Fibroblast of skin of right quadriceps (primary cell): ENCODE results near the gene NCKAP5.
A peak's percentile ranks its signal among the peaks of the same experiment; 100 is the strongest.
"Not testable (repeated sequence)": the region's sequence is repeated elsewhere in the genome, so short reads cannot be mapped to it uniquely, and the experiment has no call there.

Experiments
- DNase-seq: peaks from one replicate; pipeline ENCODE4 v3.0.0-alpha.2; 2013

The NCKAP5 gene

DNA sequence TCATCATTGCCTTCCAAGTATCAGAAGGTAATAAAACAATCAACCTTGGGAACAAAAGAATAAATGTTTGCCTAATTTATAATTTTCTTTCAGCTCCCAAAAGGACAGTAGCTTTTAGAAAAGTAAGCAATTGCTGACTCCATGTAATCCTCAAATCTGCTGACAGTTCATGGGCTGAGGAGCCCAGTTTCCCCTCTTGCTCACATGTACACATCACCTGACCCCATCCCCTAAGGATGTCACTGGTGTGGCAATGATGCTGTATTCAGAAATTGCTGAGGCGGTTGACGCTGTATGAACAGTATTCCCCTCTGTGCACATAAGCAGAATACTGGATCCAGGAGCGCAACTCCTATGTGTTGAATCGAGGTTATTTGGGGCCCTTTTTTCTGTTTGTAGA is 842.1 kb downstream of the NCKAP5 start:
- no peak for DNase-seq

DNA sequence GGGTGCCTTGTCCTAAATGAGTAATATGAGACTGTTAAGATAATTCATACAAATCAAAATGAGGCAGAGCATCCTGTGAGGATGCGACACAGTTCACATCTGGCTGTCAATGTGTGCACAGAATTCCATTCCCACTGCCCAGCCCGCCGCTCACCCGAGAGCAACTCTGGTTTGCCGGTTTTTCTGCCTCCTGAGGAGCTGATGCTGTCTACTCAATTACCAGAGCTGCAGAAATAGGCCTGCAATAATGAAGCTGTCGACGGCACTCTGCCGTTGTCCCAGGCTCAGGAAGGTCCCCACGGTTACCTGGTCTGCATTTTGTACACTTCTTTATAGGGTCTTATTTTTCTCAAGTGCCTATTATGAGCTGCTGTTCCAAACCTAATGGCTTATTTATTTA is 842.5 kb downstream of the NCKAP5 start:
- DNase-seq: no peak

DNA sequence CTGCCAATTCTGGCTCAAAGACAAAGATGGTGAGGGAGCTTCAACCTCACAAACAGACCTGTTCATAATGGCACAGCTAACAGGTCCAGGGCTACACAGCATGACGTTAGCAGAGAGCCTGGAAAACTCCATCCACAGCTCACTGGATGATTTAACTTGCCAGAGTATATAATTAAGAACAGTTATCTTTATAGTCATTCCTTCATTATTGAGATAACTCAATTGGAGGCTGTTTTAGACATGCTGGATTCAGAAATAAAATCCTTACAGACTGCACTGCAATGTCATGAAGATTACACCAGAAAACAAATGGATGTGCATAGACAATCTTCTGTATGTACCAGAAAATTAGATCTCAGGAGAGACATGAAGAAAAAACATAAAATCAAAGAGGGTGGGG is 843.1 kb downstream of the NCKAP5 start:
- no peak for DNase-seq

- DNase-seq: peak; percentile 27
Measured at GRCh38 chr2:132721938-132722337, 846.3 kb downstream of the NCKAP5 start.

GRCh38 chr2:132720393-132720792 is 847.9 kb downstream of the NCKAP5 start:
- DNase-seq: no peak

DNA sequence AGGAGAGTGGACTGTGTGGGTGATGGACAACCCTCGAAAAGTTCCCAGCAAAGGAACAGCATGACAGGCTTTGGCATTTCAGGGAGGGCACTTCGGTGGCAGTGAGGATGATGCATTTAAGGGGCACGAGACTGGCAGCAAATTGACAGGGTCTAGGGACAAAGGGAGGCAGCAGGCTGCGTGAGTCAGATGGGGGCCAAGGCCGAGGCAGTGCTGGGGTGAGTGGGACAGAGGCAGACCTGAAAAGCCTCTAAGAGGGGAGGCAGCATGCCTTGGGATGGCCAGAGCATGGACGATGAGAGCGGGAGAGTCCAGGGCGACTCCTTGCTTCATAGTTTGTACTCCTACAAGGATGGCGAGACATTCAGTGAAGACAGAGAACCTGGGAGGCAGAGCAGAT is 848.8 kb downstream of the NCKAP5 start:
- DNase-seq: no peak

DNA sequence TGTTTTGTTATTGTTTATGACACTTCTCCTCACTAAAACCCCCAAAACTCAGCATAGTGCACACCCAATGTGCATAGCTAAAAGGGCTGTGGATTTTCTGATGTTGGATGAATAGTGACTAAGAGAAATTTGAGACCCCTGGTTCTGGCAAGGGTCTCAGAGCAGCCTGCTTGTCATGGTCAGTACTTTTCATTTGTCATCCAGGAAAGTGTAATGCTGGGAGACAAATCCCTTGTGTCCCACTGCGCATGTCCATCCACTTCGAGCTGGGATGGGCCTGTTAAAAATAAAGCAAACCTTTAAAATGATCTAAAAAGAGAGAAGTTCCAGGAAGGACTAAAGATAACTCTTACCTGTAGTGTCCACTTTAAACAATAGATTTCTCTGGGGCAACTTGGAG is 851.3 kb downstream of the NCKAP5 start:
- no peak for DNase-seq

GRCh38 chr2:132715386-132716351 is 852.6 kb downstream of the NCKAP5 start:
- peak; percentile 30 for DNase-seq

DNA sequence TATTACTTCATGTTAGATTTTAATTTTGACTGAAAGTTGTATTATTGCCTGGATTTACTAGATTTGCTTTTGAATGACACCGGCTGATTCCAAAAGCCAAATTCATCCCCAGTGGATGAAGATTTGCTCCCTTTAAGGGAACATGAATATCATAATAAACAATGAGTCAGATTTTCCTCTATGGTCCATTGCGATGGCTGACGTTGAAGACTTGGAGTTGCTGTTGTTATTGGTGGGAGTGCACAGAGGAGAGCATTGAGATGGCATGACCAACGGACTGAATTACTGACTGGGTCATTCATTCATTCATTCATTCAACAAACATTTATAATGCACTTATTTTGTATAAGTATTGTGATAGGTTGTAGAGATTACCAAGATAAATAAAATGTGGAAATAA is 864.9 kb downstream of the NCKAP5 start:
- no peak for DNase-seq

DNA sequence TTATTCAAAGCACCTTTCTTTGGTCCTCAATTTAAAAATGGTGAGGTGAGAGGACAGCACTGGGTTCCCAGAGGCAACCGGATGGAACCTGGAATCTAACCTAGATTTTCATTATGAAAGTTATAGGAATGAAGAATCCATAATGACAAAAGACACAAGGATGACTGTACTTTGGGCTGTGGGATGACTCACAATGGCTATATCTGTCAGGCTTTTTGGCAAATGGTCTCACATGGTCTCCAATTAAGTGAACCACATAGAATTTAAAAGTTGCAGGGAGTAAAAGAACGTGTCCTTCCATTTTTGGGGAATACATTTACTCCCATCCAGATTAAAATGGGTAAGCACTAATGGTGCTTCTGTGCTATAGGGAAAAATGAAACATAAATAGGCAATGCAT is 866.5 kb downstream of the NCKAP5 start:
- peak; percentile 70 for DNase-seq

DNA sequence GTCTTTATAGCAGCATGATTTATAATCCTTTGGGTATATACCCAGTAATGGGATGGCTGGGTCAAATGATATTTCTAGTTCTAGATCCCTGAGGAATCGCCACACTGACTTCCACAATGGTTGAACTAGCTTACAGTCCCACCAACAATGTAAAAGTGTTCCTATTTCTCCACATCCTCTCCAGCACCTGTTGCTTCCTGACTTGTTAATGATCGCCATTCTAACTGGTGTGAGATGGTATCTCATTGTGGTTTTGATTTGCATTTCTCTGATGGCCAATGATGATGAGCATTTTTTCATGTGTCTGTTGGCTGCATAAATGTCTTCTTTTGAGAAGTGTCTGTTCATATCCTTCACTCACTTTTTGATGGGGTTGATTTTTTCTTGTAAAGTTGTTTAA is 868.5 kb downstream of the NCKAP5 start:
- not testable (repeated sequence) for DNase-seq

- DNase-seq: not testable (repeated sequence)
Measured at GRCh38 chr2:132698347-132698746, 869.9 kb downstream of the NCKAP5 start.

DNA sequence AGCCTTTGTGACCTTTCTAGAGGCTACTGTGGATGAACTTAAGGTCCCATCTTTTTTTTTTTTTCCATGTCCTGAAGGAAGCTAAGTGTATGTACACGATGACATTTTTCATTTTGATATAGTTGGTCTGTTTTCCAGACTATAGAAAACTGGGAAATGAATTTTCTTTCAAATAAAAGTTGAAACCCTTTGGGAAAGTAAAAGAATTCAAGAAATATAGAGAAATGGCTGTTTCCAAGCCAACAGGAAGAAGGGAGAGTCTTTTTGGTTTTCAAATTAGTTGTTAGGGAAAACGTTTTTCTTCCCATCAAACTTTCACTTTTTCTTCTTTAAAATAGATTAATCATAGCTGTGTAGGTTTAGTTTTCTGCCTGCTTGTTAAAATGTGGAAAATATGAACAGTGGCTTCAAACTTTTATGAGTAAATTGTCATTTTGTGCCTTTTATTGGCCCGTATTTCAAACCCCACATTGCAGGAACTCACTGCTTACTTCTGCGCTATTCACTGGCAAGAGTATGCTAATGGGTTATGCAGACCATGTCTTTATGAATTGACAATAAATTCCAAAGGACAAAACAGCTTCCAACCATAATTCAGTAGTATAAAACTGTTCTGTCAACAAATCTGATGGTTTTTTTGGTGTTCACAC is 870.6 kb downstream of the NCKAP5 start:
- no peak for DNase-seq

GRCh38 chr2:132692816-132693215 is 875.4 kb downstream of the NCKAP5 start:
- peak; percentile 47 for DNase-seq

DNA sequence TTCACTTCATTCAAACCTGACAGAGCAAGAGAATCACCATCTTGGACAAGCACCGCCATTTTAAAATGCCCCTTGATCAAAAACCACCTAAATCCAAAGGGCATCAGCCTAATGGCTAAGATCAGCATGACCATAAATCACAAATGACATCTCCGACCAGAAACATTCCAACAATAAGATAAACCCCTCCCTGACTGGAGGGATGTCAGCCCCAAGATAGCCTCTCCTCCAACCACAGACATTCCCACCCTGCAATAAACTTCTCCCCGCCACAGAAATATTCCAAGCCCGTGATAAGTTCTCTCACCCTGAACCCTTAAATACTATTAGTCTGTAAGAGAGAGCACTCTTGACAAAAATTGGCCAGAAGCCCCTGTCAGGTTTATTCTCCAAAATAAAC is 876.7 kb downstream of the NCKAP5 start:
- DNase-seq: no peak

DNA sequence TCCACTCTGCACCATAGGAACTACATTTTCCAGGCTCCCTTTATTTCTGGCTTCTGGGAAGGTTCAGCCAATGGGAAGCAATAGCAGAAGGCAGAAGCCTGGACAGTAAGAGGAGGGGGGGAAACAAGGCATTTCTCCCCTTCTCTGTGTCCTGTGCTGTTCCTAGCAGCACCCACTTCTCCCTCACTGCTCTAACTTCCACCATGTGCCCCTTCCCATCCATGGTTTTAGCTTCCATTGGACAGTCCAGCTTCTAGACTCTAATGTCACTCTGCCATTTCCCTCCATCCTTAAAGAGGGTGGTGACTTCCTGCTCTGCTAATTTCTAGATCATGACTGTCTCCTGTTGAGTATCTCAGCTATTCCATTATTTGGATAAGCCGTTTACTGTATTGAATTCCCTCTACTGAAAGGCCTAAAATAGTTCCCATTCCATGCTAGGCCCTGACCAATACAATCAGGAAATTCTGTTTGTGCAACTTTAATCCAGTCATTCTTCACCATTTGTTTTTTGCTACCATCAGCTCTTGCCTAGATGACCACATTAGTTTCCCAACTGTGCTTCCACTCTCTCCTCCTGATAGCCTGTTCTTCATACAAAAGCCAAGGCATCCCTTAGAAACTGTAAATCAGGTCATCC is 877.5 kb downstream of the NCKAP5 start:
- no peak for DNase-seq

DNA sequence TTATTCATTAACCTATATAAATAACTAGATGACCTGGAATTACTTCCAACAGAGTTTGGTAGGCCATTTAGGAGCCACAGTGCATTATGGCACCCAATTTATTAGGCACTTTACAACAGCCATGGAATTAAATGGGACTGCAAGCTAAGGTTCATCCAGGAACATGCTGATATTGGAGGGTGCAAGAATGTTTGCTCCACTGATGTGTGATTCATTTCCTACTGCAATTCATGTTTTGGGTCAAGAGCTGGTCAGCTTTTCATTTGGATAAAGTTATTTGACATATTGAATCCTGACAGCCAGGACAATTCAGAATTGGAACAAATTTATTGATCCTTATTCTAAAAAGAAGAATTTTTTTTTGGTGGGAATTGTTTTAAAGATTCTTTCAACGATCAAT is 886.5 kb downstream of the NCKAP5 start:
- no peak for DNase-seq

- DNase-seq: peak; percentile 50
Measured at GRCh38 chr2:132680544-132680943, 887.7 kb downstream of the NCKAP5 start.

DNA sequence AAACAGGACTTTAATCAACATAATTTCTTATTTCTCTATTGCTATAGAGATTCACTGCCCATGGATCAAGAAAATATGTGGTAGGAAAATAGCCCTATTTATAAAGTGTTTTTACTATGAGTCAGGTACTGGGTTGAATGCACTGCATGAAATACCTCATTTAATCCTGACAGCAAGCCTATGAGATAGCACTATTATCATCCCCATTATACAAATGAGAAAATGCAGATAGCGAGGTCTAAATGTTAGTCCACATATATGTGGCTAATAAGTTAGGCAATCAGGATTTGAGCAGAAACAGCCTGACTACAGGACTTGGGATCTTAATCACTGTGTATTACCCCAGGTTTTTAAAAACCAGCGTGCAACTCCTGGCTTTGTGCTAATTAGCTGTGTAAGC is 889.8 kb downstream of the NCKAP5 start:
- DNase-seq: peak; percentile 50

DNA sequence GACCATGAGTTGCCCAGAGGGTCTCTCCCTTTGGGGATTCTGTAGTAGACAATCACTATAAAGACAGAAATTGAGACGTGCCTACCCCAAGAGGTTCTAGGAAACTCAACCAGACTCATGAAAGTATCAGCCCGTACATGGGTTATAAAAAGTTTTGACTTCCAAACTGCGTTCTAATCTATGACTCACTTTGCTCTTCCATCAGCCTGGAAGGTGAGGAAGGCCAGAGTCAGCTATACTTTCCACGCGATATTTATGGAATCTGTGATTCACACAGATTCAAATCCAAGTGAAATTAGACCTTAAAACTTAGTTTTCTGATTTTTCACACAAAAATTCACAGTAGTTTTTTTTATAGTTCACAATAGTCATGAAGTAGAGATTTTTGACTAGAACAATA is 890.6 kb downstream of the NCKAP5 start:
- peak; percentile 77 for DNase-seq

DNA sequence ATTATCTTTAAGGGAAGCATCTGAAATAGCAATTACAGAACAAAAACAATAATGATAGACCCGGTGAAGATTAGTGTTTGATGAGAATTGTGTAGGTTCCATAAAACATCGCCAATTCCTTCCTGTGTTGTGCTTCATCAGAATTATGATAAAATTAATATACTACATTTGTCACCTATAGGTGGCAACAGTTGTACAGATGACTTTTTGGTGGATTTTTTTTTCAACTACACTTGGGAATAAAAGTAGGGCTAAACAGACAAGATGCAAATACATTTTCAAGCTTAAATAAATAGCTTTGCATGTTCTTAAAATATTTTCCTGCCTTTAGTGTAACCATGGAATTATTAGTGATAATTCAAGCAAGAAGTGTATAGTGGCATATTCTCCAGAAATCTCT is 891.3 kb downstream of the NCKAP5 start:
- no peak for DNase-seq

DNA sequence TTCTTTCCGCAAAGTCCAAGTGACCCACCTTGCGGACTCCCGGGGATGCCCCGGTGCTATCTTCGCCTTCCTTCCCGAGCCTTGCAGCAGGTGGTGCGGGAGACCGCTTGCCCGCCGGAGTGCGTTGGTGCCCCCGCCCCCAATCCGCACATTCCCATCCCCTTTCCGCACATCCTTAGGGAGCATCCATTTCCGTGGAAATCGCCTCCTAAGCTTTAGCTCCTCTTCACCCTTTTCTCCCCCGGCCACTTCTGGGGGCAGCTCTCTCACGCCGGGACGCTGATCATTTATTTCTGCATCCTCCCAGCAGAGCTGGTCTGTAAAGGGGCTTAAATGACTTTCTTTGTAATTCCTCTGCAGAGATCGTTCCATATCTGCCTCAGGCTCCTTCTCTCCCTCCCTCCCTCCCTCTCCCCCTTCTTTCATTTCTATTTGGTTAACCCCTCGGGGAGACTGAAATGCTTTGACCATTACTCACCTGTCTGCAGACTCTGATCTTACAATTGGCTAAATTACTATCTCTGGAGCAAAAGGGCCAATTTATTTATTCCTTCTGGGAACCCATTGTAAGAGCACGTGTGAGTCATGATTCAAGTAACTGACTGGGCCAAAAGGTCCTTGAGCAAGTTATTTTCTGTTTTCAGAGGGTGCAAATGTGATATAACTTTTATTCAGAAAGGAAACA is 897.0 kb downstream of the NCKAP5 start:
- peak; percentile 92 for DNase-seq

DNA sequence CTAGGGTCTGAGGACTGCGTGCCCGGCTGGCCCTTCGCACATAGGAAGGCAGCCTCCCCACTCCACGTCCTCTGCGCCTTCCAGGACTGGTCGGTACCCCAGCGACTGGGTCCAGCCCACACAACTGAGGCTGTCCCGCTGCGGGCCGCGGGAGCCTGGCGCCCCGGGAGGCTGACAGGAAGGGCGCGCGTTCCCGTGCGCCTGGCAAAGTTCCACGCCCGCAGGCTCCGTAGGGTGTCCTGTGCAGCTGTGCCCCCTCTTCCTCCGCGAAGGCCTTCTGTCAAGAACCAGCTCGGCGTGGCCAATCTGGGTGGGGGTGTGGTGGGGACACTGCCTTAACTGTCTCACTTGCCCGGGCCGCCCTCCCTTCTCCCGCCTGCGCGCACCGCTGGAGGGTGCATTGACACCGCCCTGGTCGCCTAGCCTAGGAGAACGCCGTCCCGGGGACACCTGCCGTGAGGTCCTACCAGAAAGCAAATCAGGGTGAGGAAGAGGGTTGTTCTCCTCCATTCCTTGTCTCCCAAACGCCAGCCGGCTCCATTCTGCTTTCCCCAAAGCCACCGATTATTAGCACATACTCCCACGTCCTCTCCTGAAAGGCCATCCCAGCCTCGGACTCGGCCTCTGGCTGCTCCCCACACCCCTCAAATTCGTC is 897.6 kb downstream of the NCKAP5 start:
- DNase-seq: no peak
